PC-9 (cell line): ENCODE results near the gene ZNF441. TPM values are rescaled to one million over a fixed set of nuclear protein-coding genes. Genes with fewer than 3 reads are reported as not detected.
A peak's percentile ranks its signal among the peaks of the same experiment; 100 is the strongest.

Experiments
- BruUV-seq: library from RNA; stranded (reverse); fragments of 400-500 nt; replicated peaks from 2 replicates; lab custom pipeline; 2021; lab: Mats Ljungman, UMichigan
- CTCF ChIA-PET: fragments of 300-600 bp; sonication (Branson Sonifier 250); formaldehyde crosslinking; loops from one replicate; lab custom pipeline; 2022; ENCODE audit warnings: antibody characterized with exemption; lab: Charles Lee
- POLR2A ChIA-PET: fragments of 300-600 bp; sonication (Branson Sonifier 250); formaldehyde crosslinking; loops from one replicate; lab custom pipeline; 2022; ENCODE audit warnings: antibody characterized with exemption; ENCODE audit not compliant: unreplicated experiment; lab: Charles Lee
- DNase-seq, 2 experiments: peaks; one replicate each; pipeline versions ENCODE4 v3.0.0 to v3.0.0-alpha.2; 2015 to 2022; ENCODE audit warnings: mixed read lengths in 1 of 2
- H2AFZ ChIP-seq: fragments of 200-600 bp; sonication (generic); 2 replicates; pipeline ENCODE4 v1.8.1; 2017; ENCODE audit warnings: antibody characterized with exemption
- H3F3A ChIP-seq: fragments of 200-600 bp; sonication (generic); 2 replicates; pipeline ENCODE4 v1.8.1; 2017; ENCODE audit warnings: antibody characterized with exemption, mild to moderate bottlenecking, low read depth; ENCODE audit not compliant: insufficient read depth
- H3K27ac ChIP-seq: fragments of 200-600 bp; sonication (generic); 2 replicates; pipeline ENCODE4 v1.6.1; 2016; ENCODE audit warnings: mixed run types
- H3K27me3 ChIP-seq: fragments of 200-600 bp; sonication (generic); 2 replicates; pipeline ENCODE4 v1.6.1; 2016; ENCODE audit warnings: low read depth, mixed run types; ENCODE audit not compliant: insufficient read depth
- H3K36me3 ChIP-seq: fragments of 200-600 bp; sonication (generic); 2 replicates; pipeline ENCODE4 v1.6.1; 2016; ENCODE audit warnings: low read depth, mixed run types
- H3K4me1 ChIP-seq: fragments of 200-600 bp; sonication (generic); replicated peaks from 2 replicates; pipeline ENCODE4 v1.6.1; 2016; ENCODE audit warnings: mixed run types; ENCODE audit not compliant: insufficient read depth
- H3K4me2 ChIP-seq: fragments of 200-600 bp; sonication (generic); 2 replicates; pipeline ENCODE4 v1.6.1; 2017; ENCODE audit warnings: mixed run types
- H3K4me3 ChIP-seq: fragments of 200-600 bp; sonication (generic); 2 replicates; pipeline ENCODE4 v1.6.1; 2016; ENCODE audit warnings: mixed run types
- H3K79me2 ChIP-seq: fragments of 200-600 bp; sonication (generic); 2 replicates; pipeline ENCODE4 v1.6.1; 2017; ENCODE audit warnings: low read depth, mixed run types
- H3K9me2 ChIP-seq: fragments of 200-600 bp; sonication (generic); 2 replicates; pipeline ENCODE4 v1.8.1; 2017; ENCODE audit warnings: mild to moderate bottlenecking; ENCODE audit not compliant: insufficient read depth
- H3K9me3 ChIP-seq: fragments of 200-600 bp; sonication (generic); 2 replicates; pipeline ENCODE4 v1.8.1; 2016; ENCODE audit warnings: low read depth; ENCODE audit not compliant: insufficient read depth
- H4K20me1 ChIP-seq: fragments of 200-600 bp; sonication (generic); 2 replicates; pipeline ENCODE4 v1.8.1; 2017; ENCODE audit not compliant: insufficient read depth
- CTCF ChIP-seq: fragments of 200-600 bp; sonication (generic); conservative IDR thresholded peaks from 2 replicates; pipeline ENCODE4 v1.6.1; 2017; ENCODE audit warnings: mixed run types, antibody characterized with exemption, mild to moderate bottlenecking, moderate library complexity
- EZH2 ChIP-seq: fragments of 200-600 bp; sonication (generic); IDR thresholded peaks from 2 replicates; pipeline ENCODE4 v1.8.0; 2017; ENCODE audit warnings: antibody characterized with exemption, low read depth
- intact Hi-C: fragments of 100-400 bp; cut with micrococcal nuclease; formaldehyde crosslinking; loops from one replicate; pipeline ENCODE4 v1.10.0; 2022; ENCODE audit not compliant: unreplicated experiment
- total RNA-seq: library from RNA; stranded (reverse); gene quantifications from 2 replicates; pipeline ENCODE4 v1.2.3, GENCODE V29; 2021

Gene ZNF441
- total RNA-seq, 1 experiment from 2014 or later, result 1.6 TPM

GRCh38 chr19:11798391-11799330 lies 31.9 kb downstream of the ZNF441 start, which contains the start of gene ZNF491:
TSS of gene ZNF491 (plus strand) at chr19:11798523. CDS start at chr19:11805954, 7,431 bp downstream.
- ChIA-PET POLR2A (interaction anchor here (0.6 kb wide), 1 partner anchor 1152 kb away, joined by 6 read pairs; no protein-coding TSS in a partner anchor), CTCF (interaction anchor here (0.6 to 1.4 kb wide), 7 partner anchors 15 to 873 kb away, joined by 3 to 6 read pairs (median 4); no protein-coding TSS in a partner anchor)
- Histone ChIP-seq H3K36me3 (no peaks in the 10 kb centered on the region), H3F3A (peaks cover 5% of the 10 kb centered on the region; the same call in 1 of the 2 replicates), H3K9me2 (no peaks in the 10 kb centered on the region), H3K27me3 (no peaks in the 10 kb centered on the region), H4K20me1 (no peaks in the 10 kb centered on the region), H3K9me3 (peaks cover 5% of the 10 kb centered on the region; the same call in 1 of the 2 replicates), H3K79me2 (no peaks in the 10 kb centered on the region), H3K4me2 (peak within 1 kb of the TSS; percentile 45), H2AFZ (0 out of 2 replicates have a peak within 1 kb of the TSS, but pooled peaks have one; percentile 20), H3K27ac (no peak within 1 kb of the TSS), H3K4me1 (no peaks in the 10 kb centered on the region), H3K4me3 (peak within 1 kb of the TSS; percentile 19; the same call in 1 of the 2 replicates)
- BruUV-seq, result no TSS peak
- peak in 1 of 2 experiments; percentile 69 for DNase-seq
- intact Hi-C loops, result loop anchor here (5.0 kb wide), 3 partner anchors 59 to 236 kb away; no protein-coding TSS in a partner anchor
- no peak for TF ChIP-seq EZH2
- no peak for TF ChIP-seq CTCF

GRCh38 chr19:11806354-11807098 lies 39.7 kb downstream of the ZNF441 start:
- H3F3A ChIP-seq, result no peaks in the 10 kb centered on the region
- no peak overlapping the region for H3K27ac ChIP-seq
- no peak overlapping the region; the same call in 1 of the 2 replicates for H2AFZ ChIP-seq
- peaks cover 32% of the 10 kb centered on the region for H3K9me3 ChIP-seq
- CTCF ChIA-PET, result no interaction called here
- no peak overlapping the region for H3K4me3 ChIP-seq
- no peak overlapping the region for H3K4me2 ChIP-seq
- H3K9me2 ChIP-seq, result no peaks in the 10 kb centered on the region
- H3K27me3 ChIP-seq, result no peaks in the 10 kb centered on the region
- no peak for DNase-seq
- H3K79me2 ChIP-seq, result no peaks in the 10 kb centered on the region
- no TSS peak for BruUV-seq
- H4K20me1 ChIP-seq, result no peaks in the 10 kb centered on the region
- H3K4me1 ChIP-seq, result no peaks in the 10 kb centered on the region
- intact Hi-C loops, result no loop called here
- POLR2A ChIA-PET, result no interaction called here
- H3K36me3 ChIP-seq, result no peaks in the 10 kb centered on the region
- no peak for TF ChIP-seq EZH2
- no peak for TF ChIP-seq CTCF

- H4K20me1 ChIP-seq, result no peaks in the 10 kb centered on the region
- DNase-seq, result no peak
Observed at GRCh38 chr19:11807099-11807380, 40.2 kb downstream of the ZNF441 start.

More at GRCh38 chr19:11807099-11807380, 40.2 kb downstream of the ZNF441 start:
- H3K4me1 ChIP-seq, result no peaks in the 10 kb centered on the region
- no peaks in the 10 kb centered on the region for H3K27me3 ChIP-seq
- no peaks in the 10 kb centered on the region for H3F3A ChIP-seq
- H3K9me2 ChIP-seq, result no peaks in the 10 kb centered on the region
- H3K9me3 ChIP-seq, result peaks cover 32% of the 10 kb centered on the region
- ChIA-PET POLR2A (interaction anchor here (0.6 kb wide), 1 partner anchor 112 kb away, joined by 3 read pairs; no protein-coding TSS in a partner anchor), CTCF (no interaction called here)
- no peak overlapping the region for H3K27ac ChIP-seq
- no TSS peak for BruUV-seq
- H3K36me3 ChIP-seq, result no peaks in the 10 kb centered on the region
- H2AFZ ChIP-seq, result no peak overlapping the region
- no peak overlapping the region for H3K4me3 ChIP-seq
- no peaks in the 10 kb centered on the region for H3K79me2 ChIP-seq
- H3K4me2 ChIP-seq, result no peak overlapping the region
- TF ChIP-seq EZH2, result no peak
- intact Hi-C loops, result no loop called here
